ENCODE data around the gene ST6GALNAC1.

DNA sequence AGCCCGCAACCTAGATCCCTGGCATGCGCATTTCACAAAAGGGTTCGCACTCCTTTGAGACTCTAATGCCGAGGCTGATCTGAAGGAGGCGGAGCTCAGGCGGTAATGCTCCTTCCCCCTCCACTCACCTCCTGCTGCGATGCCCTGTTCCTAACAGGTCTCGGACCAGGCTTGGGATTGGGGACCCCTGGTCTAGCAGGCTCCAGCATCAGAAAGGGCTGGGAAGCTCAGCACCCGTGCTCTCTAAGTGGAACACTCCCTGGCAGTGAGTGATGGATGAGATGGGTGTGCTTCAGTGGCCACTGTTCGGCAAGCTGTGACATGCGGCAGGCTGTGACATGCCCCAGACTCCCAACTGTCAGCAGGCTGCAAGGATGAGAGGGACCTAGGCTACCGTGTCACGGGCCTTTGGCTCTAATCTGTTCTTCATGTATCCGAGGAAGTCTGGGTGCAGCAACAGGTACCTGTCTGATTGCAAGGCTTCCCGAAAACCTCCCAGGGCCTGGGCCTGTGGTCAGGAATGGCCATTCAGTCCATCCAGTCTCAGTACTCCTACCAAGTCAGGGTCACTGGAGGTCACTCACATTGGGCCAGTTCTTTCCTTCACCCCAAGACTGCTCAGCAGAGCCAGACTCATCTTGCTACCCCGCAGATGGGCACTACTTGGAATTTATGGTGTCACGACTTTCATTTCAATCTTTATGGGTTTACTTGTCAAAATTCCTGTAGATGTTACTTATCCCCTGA is 56.6 kb downstream of the ST6GALNAC1 start:
- TF ChIP-seq, protein P1, sequence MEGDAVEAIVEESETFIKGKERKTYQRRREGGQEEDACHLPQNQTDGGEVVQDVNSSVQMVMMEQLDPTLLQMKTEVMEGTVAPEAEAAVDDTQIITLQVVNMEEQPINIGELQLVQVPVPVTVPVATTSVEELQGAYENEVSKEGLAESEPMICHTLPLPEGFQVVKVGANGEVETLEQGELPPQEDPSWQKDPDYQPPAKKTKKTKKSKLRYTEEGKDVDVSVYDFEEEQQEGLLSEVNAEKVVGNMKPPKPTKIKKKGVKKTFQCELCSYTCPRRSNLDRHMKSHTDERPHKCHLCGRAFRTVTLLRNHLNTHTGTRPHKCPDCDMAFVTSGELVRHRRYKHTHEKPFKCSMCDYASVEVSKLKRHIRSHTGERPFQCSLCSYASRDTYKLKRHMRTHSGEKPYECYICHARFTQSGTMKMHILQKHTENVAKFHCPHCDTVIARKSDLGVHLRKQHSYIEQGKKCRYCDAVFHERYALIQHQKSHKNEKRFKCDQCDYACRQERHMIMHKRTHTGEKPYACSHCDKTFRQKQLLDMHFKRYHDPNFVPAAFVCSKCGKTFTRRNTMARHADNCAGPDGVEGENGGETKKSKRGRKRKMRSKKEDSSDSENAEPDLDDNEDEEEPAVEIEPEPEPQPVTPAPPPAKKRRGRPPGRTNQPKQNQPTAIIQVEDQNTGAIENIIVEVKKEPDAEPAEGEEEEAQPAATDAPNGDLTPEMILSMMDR (IDR thresholded peaks at IDR 0.05): no peak
- no peak for TF ChIP-seq POLR2A (IDR thresholded peaks at IDR 0.05)
